Stimulated activated CD4-positive, alpha-beta T cell treated with anti-CD3 and anti-CD28 coated beads, Interleukin-1b, Interleukin-23, amount 100 ng/mL, for 1 hour (primary cell): ENCODE measurements around the gene SERPINB11.
"Not testable (repeated sequence)": the region's sequence is repeated elsewhere in the genome, so short reads cannot be mapped to it uniquely, and the experiment has no call there.

Experiments used
- DNase-seq, 2 donors: peaks; one replicate each; pipeline ENCODE4 v3.0.0-alpha.2; 2020; ENCODE audit warnings: low read depth in 2 of 2

The SERPINB11 gene

GRCh38 chr18:63702660-63703059, at the start of gene SERPINB11:
Gene SERPINB11 (plus strand): TSS chr18:63702960. CDS start chr18:63710194, 7,234 bp downstream.
- DNase-seq, result no peak

GRCh38 chr18:63658920-63659319, 43.8 kb upstream of the SERPINB11 start:
- DNase-seq, result not testable (repeated sequence)

- not testable (repeated sequence) for DNase-seq
These were observed 41.0 kb upstream of the SERPINB11 start, which contains the start of gene SERPINB3 for GRCh38 chr18:63661750-63662149. Gene SERPINB3 (minus strand): TSS chr18:63661893. CDS start chr18:63661216, 677 bp downstream.

- no peak for DNase-seq
These were observed 38.2 kb upstream of the SERPINB11 start for GRCh38 chr18:63664571-63664970.

- no peak for DNase-seq
These were observed 26.0 kb upstream of the SERPINB11 start for GRCh38 chr18:63676526-63677323.

- no peak for DNase-seq
These were observed 25.1 kb upstream of the SERPINB11 start for GRCh38 chr18:63677500-63678225.

- no peak for DNase-seq
These were observed 22.7 kb upstream of the SERPINB11 start for GRCh38 chr18:63679820-63680606.

GRCh38 chr18:63681449-63682340, 21.1 kb upstream of the SERPINB11 start:
- no peak for DNase-seq

- no peak for DNase-seq
These were observed 19.6 kb upstream of the SERPINB11 start for GRCh38 chr18:63683152-63683551.

- DNase-seq, result no peak
These were observed 18.9 kb upstream of the SERPINB11 start for GRCh38 chr18:63683890-63684289.

- no peak for DNase-seq
These were observed 18.0 kb upstream of the SERPINB11 start for GRCh38 chr18:63684718-63685117.

- no peak for DNase-seq
These were observed 15.9 kb upstream of the SERPINB11 start for GRCh38 chr18:63686871-63687270.

- no peak for DNase-seq
These were observed 13.7 kb upstream of the SERPINB11 start for GRCh38 chr18:63689064-63689463.

GRCh38 chr18:63697097-63697660, 5.6 kb upstream of the SERPINB11 start:
- DNase-seq, result no peak

- DNase-seq, result no peak
These were observed 2.3 kb upstream of the SERPINB11 start for GRCh38 chr18:63700501-63700900.

GRCh38 chr18:63701952-63702351, 808 bp upstream of the SERPINB11 start:
- no peak for DNase-seq

GRCh38 chr18:63705401-63705800, 2.6 kb downstream of the SERPINB11 start:
- DNase-seq, result no peak

- no peak for DNase-seq
These were observed 5.1 kb downstream of the SERPINB11 start for GRCh38 chr18:63707816-63708215.

GRCh38 chr18:63708650-63709049, 5.9 kb downstream of the SERPINB11 start:
- no peak for DNase-seq

GRCh38 chr18:63725682-63726480, 23.1 kb downstream of the SERPINB11 start:
- no peak for DNase-seq
